HL-60 (cell line): ENCODE results near the gene SYNJ2BP.

Experiments
- DNase-seq, 2 experiments: peaks; one replicate each; pipeline ENCODE4 v3.0.0-alpha.2; 2010 to 2020; ENCODE audit warnings: low read depth in 1 of 2, low spot score in 1 of 2
- H3K27ac ChIP-seq: fragments of 250-450 bp; sonication (Bioruptor Pico); replicated peaks from 2 replicates; pipeline ENCODE4 v1.5.1; 2020; ENCODE audit warnings: mild to moderate bottlenecking, moderate library complexity
- H3K27me3 ChIP-seq: fragments of 250-450 bp; sonication (Bioruptor Pico); 2 replicates; pipeline ENCODE4 v1.5.1; 2021; ENCODE audit warnings: mild to moderate bottlenecking, moderate library complexity; ENCODE audit not compliant: insufficient read depth, poor library complexity, severe bottlenecking
- H3K4me3 ChIP-seq: replicated peaks from 2 replicates; pipeline ENCODE4 v1.5.1; 2011; ENCODE audit warnings: mild to moderate bottlenecking, control low read depth, low read length; ENCODE audit not compliant: insufficient read depth
- CTCF ChIP-seq: IDR thresholded peaks from one replicate; pipeline ENCODE4 v1.5.1; 2011; ENCODE audit warnings: low read length, control low read depth, inconsistent platforms; ENCODE audit not compliant: insufficient read depth
- GABPA ChIP-seq: IDR thresholded peaks from 2 replicates; pipeline ENCODE4 v1.6.1; 2012; ENCODE audit warnings: low read depth
- POLR2AphosphoS5 ChIP-seq: IDR thresholded peaks from 2 replicates; pipeline ENCODE4 v1.6.1; 2012; ENCODE audit warnings: low read depth
- REST ChIP-seq: IDR thresholded peaks from 2 replicates; pipeline ENCODE4 v1.6.1; 2012; ENCODE audit warnings: low read depth; ENCODE audit not compliant: insufficient replicate concordance
- SPI1 ChIP-seq: IDR thresholded peaks from 2 replicates; pipeline ENCODE4 v1.6.1; 2012; ENCODE audit warnings: low read depth, mild to moderate bottlenecking, borderline replicate concordance

Gene SYNJ2BP

GRCh38 chr14:70398706-70399431, 18.0 kb downstream of the SYNJ2BP start:
- no peak overlapping the region for H3K27ac ChIP-seq
- no peaks in the 10 kb centered on the region for H3K27me3 ChIP-seq
- DNase-seq, result no peak
- TF ChIP-seq SPI1 (no peak), REST (no peak), GABPA (no peak), CTCF (no peak), POLR2AphosphoS5 (no peak)
- no peak overlapping the region for H3K4me3 ChIP-seq

GRCh38 chr14:70398280-70398679, 18.6 kb downstream of the SYNJ2BP start:
- Histone ChIP-seq H3K27me3 (no peaks in the 10 kb centered on the region), H3K27ac (no peak overlapping the region), H3K4me3 (no peak overlapping the region)
- no peak for TF ChIP-seq CTCF
- no peak for TF ChIP-seq REST
- no peak for TF ChIP-seq SPI1
- no peak for TF ChIP-seq POLR2AphosphoS5
- TF ChIP-seq GABPA, result no peak
- DNase-seq, result no peak

- Histone ChIP-seq H3K27me3 (no peaks in the 10 kb centered on the region), H3K4me3 (no peak overlapping the region), H3K27ac (no peak overlapping the region)
- DNase-seq, result no peak
- TF ChIP-seq SPI1, result no peak
- TF ChIP-seq REST, result no peak
- no peak for TF ChIP-seq CTCF
- no peak for TF ChIP-seq POLR2AphosphoS5
- no peak for TF ChIP-seq GABPA
Measured at GRCh38 chr14:70397746-70398145, 19.1 kb downstream of the SYNJ2BP start.
